ENCODE results near the gene NGB. TPM values are rescaled to one million over a fixed set of nuclear protein-coding genes. Genes with fewer than 3 reads are reported as not detected.

The NGB gene
- total RNA-seq, 2 experiments from 2014 or later: not detected

GRCh38 chr14:77243853-77244252 is 27.2 kb downstream of the NGB start:
- H3K4me3 ChIP-seq (ENCODE audit: low read length): no peak overlapping the region
- intact Hi-C loops (cut with DNase I, micrococcal nuclease): no loop called here
- H3K9me3 Mint-ChIP-seq: no peaks in the 10 kb centered on the region
- peaks cover 0 to 2% of the 10 kb centered on the region in 2 experiments for H3K27me3 ChIP-seq (ENCODE audit: control insufficient read depth in 1 of 2, insufficient read depth in 2 of 2, low read length in 2 of 2)
- DNase-seq: no peak
- no peaks in the 10 kb centered on the region for H3K36me3 ChIP-seq (ENCODE audit: insufficient read depth, low read length)
- H3K27ac Mint-ChIP-seq: no peak overlapping the region
- POLR2A ChIA-PET: no interaction called here
- no peak for TF ChIP-seq CTCF (IDR thresholded peaks at IDR 0.05)
- H3K4me3 Mint-ChIP-seq: no peak overlapping the region
- no peaks in the 10 kb centered on the region for H3K36me3 Mint-ChIP-seq (ENCODE audit: low read depth)
- no peak for ATAC-seq (ENCODE audit: poor library complexity)
- no peaks in the 10 kb centered on the region for H3K4me1 Mint-ChIP-seq (ENCODE audit: low read depth)
- H3K9me3 ChIP-seq (ENCODE audit: control insufficient read depth in 1 of 2, insufficient read depth in 1 of 2, low read length in 2 of 2): peaks cover 0 to 7% of the 10 kb centered on the region in 2 experiments
- CTCF ChIA-PET: no interaction called here
- H3K27me3 Mint-ChIP-seq: no peaks in the 10 kb centered on the region
- H3K27ac ChIP-seq (ENCODE audit: low read depth in 1 of 2, low read length in 2 of 2): no peak overlapping the region
- no peaks in the 10 kb centered on the region for H3K4me1 ChIP-seq (ENCODE audit: insufficient read depth, low read length)

- H3K4me3 Mint-ChIP-seq: no peak overlapping the region
- intact Hi-C loops (cut with DNase I, micrococcal nuclease): no loop called here
- DNase-seq: no peak
- ChIA-PET POLR2A (no interaction called here), CTCF (no interaction called here)
- no peak for TF ChIP-seq CTCF (IDR thresholded peaks at IDR 0.05)
- peaks cover 0 to 2% of the 10 kb centered on the region in 2 experiments for H3K27me3 ChIP-seq (ENCODE audit: control insufficient read depth in 1 of 2, insufficient read depth in 2 of 2, low read length in 2 of 2)
- no peaks in the 10 kb centered on the region for H3K36me3 Mint-ChIP-seq (ENCODE audit: low read depth)
- H3K4me1 ChIP-seq (ENCODE audit: insufficient read depth, low read length): no peaks in the 10 kb centered on the region
- no peak overlapping the region for H3K27ac ChIP-seq (ENCODE audit: low read depth in 1 of 2, low read length in 2 of 2)
- ATAC-seq (ENCODE audit: poor library complexity): no peak
- H3K36me3 ChIP-seq (ENCODE audit: insufficient read depth, low read length): no peaks in the 10 kb centered on the region
- no peak overlapping the region for H3K27ac Mint-ChIP-seq
- no peak overlapping the region for H3K4me3 ChIP-seq (ENCODE audit: low read length)
- H3K9me3 Mint-ChIP-seq: no peaks in the 10 kb centered on the region
- peaks cover 0 to 7% of the 10 kb centered on the region in 2 experiments for H3K9me3 ChIP-seq (ENCODE audit: control insufficient read depth in 1 of 2, insufficient read depth in 1 of 2, low read length in 2 of 2)
- no peaks in the 10 kb centered on the region for H3K27me3 Mint-ChIP-seq
- H3K4me1 Mint-ChIP-seq (ENCODE audit: low read depth): no peaks in the 10 kb centered on the region
Observed at GRCh38 chr14:77242752-77243151, 28.3 kb downstream of the NGB start.

- peaks cover 0 to 2% of the 10 kb centered on the region in 2 experiments for H3K27me3 ChIP-seq (ENCODE audit: control insufficient read depth in 1 of 2, insufficient read depth in 2 of 2, low read length in 2 of 2)
- no peak for DNase-seq
- H3K27me3 Mint-ChIP-seq: no peaks in the 10 kb centered on the region
- H3K36me3 ChIP-seq (ENCODE audit: insufficient read depth, low read length): no peaks in the 10 kb centered on the region
- no peak for ATAC-seq (ENCODE audit: poor library complexity)
- no peaks in the 10 kb centered on the region for H3K4me1 Mint-ChIP-seq (ENCODE audit: low read depth)
- TF ChIP-seq CTCF (IDR thresholded peaks at IDR 0.05): no peak
- no peaks in the 10 kb centered on the region for H3K9me3 Mint-ChIP-seq
- no peak overlapping the region for H3K4me3 Mint-ChIP-seq
- intact Hi-C loops (cut with DNase I, micrococcal nuclease): no loop called here
- CTCF ChIA-PET: no interaction called here
- H3K27ac ChIP-seq (ENCODE audit: low read depth in 1 of 2, low read length in 2 of 2): no peak overlapping the region
- peaks cover 0 to 7% of the 10 kb centered on the region in 2 experiments for H3K9me3 ChIP-seq (ENCODE audit: control insufficient read depth in 1 of 2, insufficient read depth in 1 of 2, low read length in 2 of 2)
- POLR2A ChIA-PET: no interaction called here
- H3K4me3 ChIP-seq (ENCODE audit: low read length): no peak overlapping the region
- no peaks in the 10 kb centered on the region for H3K36me3 Mint-ChIP-seq (ENCODE audit: low read depth)
- no peak overlapping the region for H3K27ac Mint-ChIP-seq
- no peaks in the 10 kb centered on the region for H3K4me1 ChIP-seq (ENCODE audit: insufficient read depth, low read length)
Observed at GRCh38 chr14:77241955-77242354, 29.1 kb downstream of the NGB start.
